Prostate gland (tissue), 2 donors: ENCODE results near the gene EIF3F. TPM values are rescaled to one million over a fixed set of nuclear protein-coding genes. Genes with fewer than 3 reads are reported as not detected.

Experiments
- DNase-seq: peaks from one replicate; pipeline ENCODE4 v3.0.0-alpha.2; 2019; ENCODE audit warnings: low spot score
- H3K27ac ChIP-seq, 2 donors: fragments of 200-600 bp; sonication (generic); 2 replicates each; pipeline ENCODE4 v1.5.1; 2017 to 2019
- H3K27me3 ChIP-seq: fragments of 200-600 bp; sonication (generic); replicated peaks from 2 replicates; pipeline ENCODE4 v1.5.1; 2019; ENCODE audit not compliant: insufficient read depth
- H3K36me3 ChIP-seq, 2 donors: fragments of 200-600 bp; sonication (generic); 1 replicate in 1 of 2; 2 replicates in 1 of 2; pipeline versions ENCODE4 v1.5.1 to v1.8.1; 2017 to 2019
- H3K4me1 ChIP-seq: fragments of 200-600 bp; sonication (generic); replicated peaks from 2 replicates; pipeline ENCODE4 v1.5.1; 2019
- H3K4me3 ChIP-seq, 2 donors: fragments of 200-600 bp; sonication (generic); 2 replicates each; pipeline ENCODE4 v1.5.1; 2017 to 2019
- H3K9me3 ChIP-seq: fragments of 200-600 bp; sonication (generic); 2 replicates; pipeline ENCODE4 v1.5.1; 2017
- CTCF ChIP-seq, 4 experiments: fragments of 200-600 bp in 2 of 4; fragments of 450-650 bp in 2 of 4; sonication (generic) in 2 of 4; IDR thresholded peaks; 1 replicate in 3 of 4; 2 replicates in 1 of 4; pipeline ENCODE4 v1.5.1; 2016 to 2019; ENCODE audit warnings: antibody characterized with exemption in 4 of 4, mild to moderate bottlenecking in 2 of 4, moderate library complexity in 2 of 4
- POLR2A ChIP-seq: fragments of 450-650 bp; IDR thresholded peaks from one replicate; pipeline ENCODE4 v1.6.1; 2016; ENCODE audit warnings: antibody characterized with exemption, mild to moderate bottlenecking
- POLR2AphosphoS5 ChIP-seq: sonication (generic); formaldehyde crosslinking; IDR thresholded peaks from one replicate; pipeline ENCODE4 v1.6.1; 2017; ENCODE audit warnings: antibody characterized with exemption
- WGBS: methylation state at CpG from one replicate; pipeline ENCODE4 v1.1.5; 2018; 5-methylcytosine and 5-hydroxymethylcytosine counted together
- intact Hi-C: fragments of 100-400 bp; cut with DNase I; formaldehyde crosslinking; loops from one replicate; pipeline ENCODE4 v1.14.2; 2022
- total RNA-seq, 2 donors: library from RNA; depleted of rRNA; stranded (reverse); fragments of >200 nt; gene quantifications; one replicate each; pipeline ENCODE4 v1.1.0, GENCODE V29; 2016

The EIF3F gene
- total RNA-seq, 2 donors from 2014 or later, result 321 to 473 TPM

DNA sequence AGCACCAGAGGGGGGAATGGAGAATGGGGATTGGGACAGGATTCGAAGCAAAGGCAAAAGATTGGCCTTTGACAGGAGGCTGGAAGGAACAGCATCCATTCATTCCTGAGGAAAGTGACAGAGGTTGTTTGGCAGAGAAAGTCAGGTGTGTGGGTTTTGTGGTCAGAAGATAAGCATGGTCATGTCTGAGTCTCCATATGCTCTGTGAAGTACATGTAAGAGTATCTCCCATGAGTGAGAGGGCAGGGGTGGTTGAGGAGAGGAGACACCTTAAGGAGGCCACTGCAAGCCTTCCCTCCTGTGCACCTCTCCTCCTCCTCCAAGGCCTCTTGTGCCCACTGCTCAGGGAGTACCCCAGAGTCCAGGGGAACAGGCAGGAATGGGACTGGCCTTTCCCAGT lies 20.0 kb upstream of the EIF3F start:
- TF ChIP-seq POLR2AphosphoS5, result no peak
- TF ChIP-seq POLR2A, result no peak
- no peak for TF ChIP-seq CTCF (IDR thresholded peaks at IDR 0.05)
- Histone ChIP-seq H3K4me3 (no peak overlapping the region), H3K27ac (no peak overlapping the region), H3K27me3 (no peaks in the 10 kb centered on the region), H3K9me3 (no peaks in the 10 kb centered on the region), H3K4me1 (no peaks in the 10 kb centered on the region), H3K36me3 (no peaks in the 10 kb centered on the region)
- DNase-seq, result no peak
- 64% methylated on average over 1 of the region's 1 CpG for WGBS
- intact Hi-C loops, result no loop called here

- TF ChIP-seq POLR2AphosphoS5 (no peak), CTCF (IDR thresholded peaks at IDR 0.05) (no peak), POLR2A (no peak)
- Histone ChIP-seq H3K9me3 (no peaks in the 10 kb centered on the region), H3K27ac (no peak overlapping the region), H3K4me1 (no peaks in the 10 kb centered on the region), H3K4me3 (no peak overlapping the region), H3K27me3 (no peaks in the 10 kb centered on the region), H3K36me3 (no peaks in the 10 kb centered on the region)
- intact Hi-C loops, result no loop called here
- DNase-seq, result no peak
Measured at GRCh38 chr11:7967826-7968225, 19.3 kb upstream of the EIF3F start.

GRCh38 chr11:7968686-7969085 lies 18.5 kb upstream of the EIF3F start:
- no peak for DNase-seq
- no peaks in the 10 kb centered on the region for H3K36me3 ChIP-seq
- TF ChIP-seq POLR2AphosphoS5, result no peak
- no peak for TF ChIP-seq CTCF (IDR thresholded peaks at IDR 0.05)
- no peak for TF ChIP-seq POLR2A
- WGBS, result 42% methylated on average over 2 of the region's 2 CpGs
- intact Hi-C loops, result no loop called here
- no peaks in the 10 kb centered on the region for H3K27me3 ChIP-seq
- no peak overlapping the region for H3K4me3 ChIP-seq
- H3K27ac ChIP-seq, result no peak overlapping the region
- no peaks in the 10 kb centered on the region for H3K4me1 ChIP-seq
- no peaks in the 10 kb centered on the region for H3K9me3 ChIP-seq

DNA sequence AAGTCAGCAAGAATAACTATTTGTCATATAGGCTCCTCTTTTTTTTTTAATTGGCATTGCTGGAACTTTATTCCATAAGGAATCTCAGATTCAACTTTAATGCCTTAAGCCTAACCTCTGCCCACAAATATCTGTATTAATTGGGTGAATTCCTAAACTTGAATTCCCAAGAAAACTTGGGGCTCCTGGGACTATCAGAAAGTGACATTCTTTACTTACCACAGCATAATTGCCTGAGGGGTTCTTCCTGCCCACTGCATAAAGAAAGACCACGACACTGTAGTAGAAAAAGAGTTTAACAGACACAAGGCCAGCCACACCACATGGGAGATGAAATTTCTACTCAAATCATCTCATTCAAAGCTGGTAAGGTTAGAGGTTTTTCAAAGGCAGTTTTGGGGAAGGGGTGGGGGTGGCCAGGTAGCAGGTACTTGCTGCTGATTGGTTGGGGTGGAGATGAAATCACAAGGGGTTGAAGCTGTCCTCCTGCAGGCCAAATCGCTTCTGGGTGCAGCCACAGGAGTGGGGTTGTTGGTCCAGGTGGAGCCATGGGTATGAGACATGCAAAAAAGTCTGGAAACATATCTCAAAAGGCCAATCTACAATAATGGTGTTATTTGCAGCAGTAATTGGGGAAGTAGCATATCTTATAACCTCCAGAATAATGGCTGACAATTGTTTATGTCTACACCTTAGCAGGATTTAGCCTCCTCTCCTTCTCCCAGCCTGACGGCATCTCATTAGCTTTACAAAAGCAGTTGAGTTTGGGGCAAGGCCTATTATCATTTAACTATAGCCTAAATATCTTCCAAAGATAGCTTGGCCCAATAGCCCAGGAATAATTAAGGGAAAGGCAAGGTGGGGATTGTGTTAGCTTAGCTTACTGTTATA lies 17.1 kb upstream of the EIF3F start:
- Histone ChIP-seq H3K36me3 (no peaks in the 10 kb centered on the region), H3K27ac (no peak overlapping the region), H3K9me3 (no peaks in the 10 kb centered on the region), H3K4me1 (no peaks in the 10 kb centered on the region), H3K4me3 (no peak overlapping the region), H3K27me3 (no peaks in the 10 kb centered on the region)
- WGBS, result 56% methylated on average over 3 of the region's 3 CpGs
- no peak for TF ChIP-seq POLR2A
- TF ChIP-seq CTCF (IDR thresholded peaks at IDR 0.05), result no peak
- TF ChIP-seq POLR2AphosphoS5, result no peak
- intact Hi-C loops, result no loop called here
- DNase-seq, result no peak

DNA sequence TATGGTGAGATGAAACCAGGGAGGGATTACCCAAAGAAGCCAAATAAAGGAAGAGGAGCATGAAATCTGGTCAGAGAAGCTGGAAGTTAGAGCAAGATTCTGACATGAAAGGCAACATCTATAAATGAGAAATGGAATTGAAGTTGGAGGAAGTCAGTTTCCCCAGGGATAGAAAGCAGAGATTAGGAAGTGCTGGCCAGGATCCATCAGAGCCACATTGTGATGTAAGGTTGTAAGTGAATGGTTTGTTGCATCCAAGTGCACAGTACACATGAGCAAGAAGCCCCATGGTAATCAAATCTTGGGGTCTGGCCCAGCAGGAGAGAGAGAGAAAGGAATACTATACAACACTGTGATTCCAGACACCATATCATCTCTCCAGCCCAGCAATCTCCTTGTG lies 15.3 kb upstream of the EIF3F start:
- DNase-seq, result no peak
- TF ChIP-seq POLR2A (no peak), CTCF (IDR thresholded peaks at IDR 0.05) (no peak)
- Histone ChIP-seq H3K9me3 (no peaks in the 10 kb centered on the region), H3K27ac (no peak overlapping the region), H3K27me3 (no peaks in the 10 kb centered on the region), H3K36me3 (no peaks in the 10 kb centered on the region), H3K4me1 (no peaks in the 10 kb centered on the region), H3K4me3 (no peak overlapping the region)
- intact Hi-C loops, result no loop called here
